Ovary (tissue), 10 donors: ENCODE measurements around the gene IER2. TPM values are rescaled to one million over a fixed set of nuclear protein-coding genes. Genes with fewer than 3 reads are reported as not detected.

Experiments
- DNase-seq, 5 donors: peaks; one replicate each; pipeline ENCODE4 v3.0.0-alpha.2; 2019 to 2020
- H3K27ac ChIP-seq, 2 donors: fragments of 200-600 bp; one replicate each; pipeline versions ENCODE4 v1.5.1 to v1.8.0; 2019 to 2022
- H3K27me3 ChIP-seq: fragments of 200-600 bp; one replicate; pipeline ENCODE4 v1.8.0; 2022
- H3K36me3 ChIP-seq: fragments of 200-600 bp; sonication (generic); one replicate; pipeline ENCODE4 v1.5.1; 2019
- H3K4me1 ChIP-seq: one replicate; pipeline ENCODE4 v1.8.1; 2013; ENCODE audit warnings: mild to moderate bottlenecking, moderate library complexity; ENCODE audit not compliant: insufficient read depth
- H3K4me3 ChIP-seq: fragments of 200-600 bp; sonication (generic); one replicate; pipeline ENCODE4 v1.5.1; 2017
- H3K9me3 ChIP-seq, 2 donors: fragments of 200-600 bp in 1 of 2; sonication (generic) in 1 of 2; one replicate each; pipeline versions ENCODE4 v1.5.1 to v1.8.1; 2013 to 2019; ENCODE audit warnings: mild to moderate bottlenecking in 1 of 2, moderate library complexity in 1 of 2
- EP300 ChIP-seq: sonication (generic); formaldehyde crosslinking; IDR thresholded peaks from one replicate; pipeline ENCODE4 v1.6.1; 2017; ENCODE audit warnings: antibody characterized with exemption
- POLR2A ChIP-seq: fragments of 450-650 bp; IDR thresholded peaks from one replicate; pipeline ENCODE4 v1.6.1; 2017; ENCODE audit warnings: antibody characterized with exemption, mild to moderate bottlenecking, moderate library complexity
- WGBS, 3 donors: extraction: QIAGEN DNeasy Blood & Tissue Kit in 1 of 3; methylation state at CpG; one replicate each; pipeline versions ENCODE4 v1.1.5 to v1.1.7; 2013 to 2017; 5-methylcytosine and 5-hydroxymethylcytosine counted together
- intact Hi-C, 4 donors: fragments of 100-400 bp; cut with DNase I; formaldehyde crosslinking; loops; one replicate each; pipeline versions ENCODE4 v1.11.0 to v1.15.1; 2022 to 2023
- long read RNA-seq, 3 donors: library from polyadenylated mRNA in 2 of 3; unstranded in 2 of 3; transcript quantifications; one replicate each; pipeline ENCODE4 v2.0.0 and lab custom pipeline, GENCODE V29; 2021 to 2026
- polyA plus RNA-seq, 2 donors: library from polyadenylated mRNA; stranded (reverse); fragments of 200-250 nt in 1 of 2; fragments of 350-450 nt in 1 of 2; fragmentation: Illumina TruSeq in 1 of 2; extraction: RNeasy Lipid Tissue Mini Kit (QIAGEN cat#74804) in 1 of 2; gene quantifications; one replicate each; pipeline ENCODE4 v1.2.3, GENCODE V29; 2013 to 2014
- total RNA-seq, 7 donors: library from RNA; depleted of rRNA in 2 of 7; stranded (reverse); fragments of >200 nt in 2 of 7; fragmentation: NEBNext Ultra II Directional in 3 of 7; extraction: Animal tissue kit (Norgen Biotek cat#: 25700) in 3 of 7; gene quantifications; one replicate each; pipeline versions ENCODE4 v1.1.0 to v1.2.4, GENCODE V29; 2016 to 2023
- TF ChIP-seq, protein P1 (sequence below), 3 donors: fragments of 450-650 bp in 2 of 3; fragments of 200-600 bp in 1 of 3; IDR thresholded peaks; one replicate each; pipeline versions ENCODE4 v1.5.1 to v1.8.0; 2016 to 2022; ENCODE audit warnings: antibody characterized with exemption in 3 of 3, mild to moderate bottlenecking in 1 of 3
- donor health status: DM: no; HTN: no; CAD: no; lungs with moderate emphysema.
- donor health status: DM: no; HTN: no; CAD: no.
- donor health status: Bipolar disorder and iron deficiency.
- donor health status: DM: yes; HTN: yes; CAD: no.
- donor health status: DM: no; HTN: no; CAD: no.
- donor health status: DM: yes; HTN: yes; CAD: no.

IER2 gene, protein sequence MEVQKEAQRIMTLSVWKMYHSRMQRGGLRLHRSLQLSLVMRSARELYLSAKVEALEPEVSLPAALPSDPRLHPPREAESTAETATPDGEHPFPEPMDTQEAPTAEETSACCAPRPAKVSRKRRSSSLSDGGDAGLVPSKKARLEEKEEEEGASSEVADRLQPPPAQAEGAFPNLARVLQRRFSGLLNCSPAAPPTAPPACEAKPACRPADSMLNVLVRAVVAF
- total RNA-seq: 100 to 1,000 TPM in 3 of 7 donors, 10 to 100 TPM in 4; 55.3 to 301 (median 82.8) TPM
- 10 to 100 TPM; 47.4 to 64.4 TPM for polyA plus RNA-seq
- long read RNA-seq, donor 1, transcript IER2-203 (1 exons, 2,934 nt): major isoform, 148 of 155 reads
- long read RNA-seq, donor 1, partial matches to known transcripts: 0 of 155 reads
- long read RNA-seq, donor 1, other reads (novel, unspliced or antisense): 3 of 155 reads
- long read RNA-seq, donor 2, transcript IER2-203 (1 exons, 2,934 nt): major isoform, 66 of 66 reads
- long read RNA-seq, donor 2, partial matches to known transcripts: 0 of 66 reads
- long read RNA-seq, donor 2, other reads (novel, unspliced or antisense): 0 of 66 reads
- long read RNA-seq, donor 3, transcript IER2-203 (1 exons, 2,934 nt): major isoform, 164 of 165 reads
- long read RNA-seq, donor 3, partial matches to known transcripts: 0 of 165 reads
- long read RNA-seq, donor 3, other reads (novel, unspliced or antisense): 1 of 165 reads

DNA sequence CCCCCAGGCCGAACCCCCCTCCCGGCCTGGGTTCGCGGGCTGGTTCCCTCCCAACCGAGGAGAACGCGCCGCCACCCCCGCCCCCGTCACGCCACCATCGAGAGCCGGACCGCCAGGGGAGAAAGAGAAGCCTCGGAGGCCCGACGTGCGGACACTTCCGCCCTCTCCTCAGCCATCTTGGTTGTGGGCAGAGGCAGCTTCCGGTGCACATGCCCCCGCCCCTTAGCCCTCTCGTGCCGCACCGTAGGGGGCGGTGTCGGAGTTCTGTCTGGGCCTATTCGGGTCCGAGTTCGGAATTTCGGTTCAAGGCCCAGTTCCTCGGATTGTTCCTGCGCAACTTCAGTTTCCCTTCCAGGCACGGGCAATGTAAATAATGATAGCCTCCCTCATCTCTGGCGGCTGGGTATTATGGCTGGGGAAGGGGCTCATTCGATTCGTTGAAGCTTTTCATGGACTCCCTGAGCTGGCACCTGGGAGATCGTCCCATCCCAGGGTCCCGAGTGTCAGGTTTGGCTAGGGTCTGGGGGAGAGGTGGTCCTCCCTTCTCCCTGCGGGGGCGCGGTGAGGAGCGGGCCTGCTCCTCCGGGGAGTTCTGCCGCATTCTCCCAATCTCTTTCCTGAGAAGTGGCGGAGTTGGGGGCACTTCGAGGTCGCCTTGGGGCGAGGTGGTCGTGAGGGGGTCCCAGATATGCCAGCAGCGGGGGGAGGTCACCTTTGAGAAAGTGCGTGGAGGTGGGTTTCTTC, at the start of gene IER2, which contains the start of gene STX10:
Gene IER2 (plus strand): TSS at position 225 of the 744 bp plus-strand sequence. CDS start 2,776 bp downstream, outside the sequence.
Gene STX10 (minus strand): TSS at position 189 of the 744 bp plus-strand sequence. CDS start 202 bp downstream, outside the sequence.
- H3K27ac ChIP-seq: peak within 1 kb of the TSS; percentile 94 to 96
- H3K27me3 ChIP-seq: no peaks in the 10 kb centered on the region
- DNase-seq: peak; percentile 96 to 97 (median 97)
- WGBS, 3 donors: 0 to 1% (median 0%) methylated on average over 51 of the region's 51 CpGs
- H3K36me3 ChIP-seq: no peaks in the 10 kb centered on the region
- TF ChIP-seq, protein P1, sequence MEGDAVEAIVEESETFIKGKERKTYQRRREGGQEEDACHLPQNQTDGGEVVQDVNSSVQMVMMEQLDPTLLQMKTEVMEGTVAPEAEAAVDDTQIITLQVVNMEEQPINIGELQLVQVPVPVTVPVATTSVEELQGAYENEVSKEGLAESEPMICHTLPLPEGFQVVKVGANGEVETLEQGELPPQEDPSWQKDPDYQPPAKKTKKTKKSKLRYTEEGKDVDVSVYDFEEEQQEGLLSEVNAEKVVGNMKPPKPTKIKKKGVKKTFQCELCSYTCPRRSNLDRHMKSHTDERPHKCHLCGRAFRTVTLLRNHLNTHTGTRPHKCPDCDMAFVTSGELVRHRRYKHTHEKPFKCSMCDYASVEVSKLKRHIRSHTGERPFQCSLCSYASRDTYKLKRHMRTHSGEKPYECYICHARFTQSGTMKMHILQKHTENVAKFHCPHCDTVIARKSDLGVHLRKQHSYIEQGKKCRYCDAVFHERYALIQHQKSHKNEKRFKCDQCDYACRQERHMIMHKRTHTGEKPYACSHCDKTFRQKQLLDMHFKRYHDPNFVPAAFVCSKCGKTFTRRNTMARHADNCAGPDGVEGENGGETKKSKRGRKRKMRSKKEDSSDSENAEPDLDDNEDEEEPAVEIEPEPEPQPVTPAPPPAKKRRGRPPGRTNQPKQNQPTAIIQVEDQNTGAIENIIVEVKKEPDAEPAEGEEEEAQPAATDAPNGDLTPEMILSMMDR (IDR thresholded peaks at IDR 0.05): peak; percentile 62 to 73 (median 72)
- TF ChIP-seq POLR2A: peak; percentile 93
- TF ChIP-seq EP300: peak; percentile 7
- H3K4me3 ChIP-seq: peak within 1 kb of the TSS; percentile 87
- no peaks in the 10 kb centered on the region for H3K9me3 ChIP-seq
- intact Hi-C loops: loop anchor here in 1 of 4 donors (5.0 kb wide), 1 partner anchor 53 kb away; no protein-coding TSS in a partner anchor
- peaks cover 9% of the 10 kb centered on the region for H3K4me1 ChIP-seq

DNA sequence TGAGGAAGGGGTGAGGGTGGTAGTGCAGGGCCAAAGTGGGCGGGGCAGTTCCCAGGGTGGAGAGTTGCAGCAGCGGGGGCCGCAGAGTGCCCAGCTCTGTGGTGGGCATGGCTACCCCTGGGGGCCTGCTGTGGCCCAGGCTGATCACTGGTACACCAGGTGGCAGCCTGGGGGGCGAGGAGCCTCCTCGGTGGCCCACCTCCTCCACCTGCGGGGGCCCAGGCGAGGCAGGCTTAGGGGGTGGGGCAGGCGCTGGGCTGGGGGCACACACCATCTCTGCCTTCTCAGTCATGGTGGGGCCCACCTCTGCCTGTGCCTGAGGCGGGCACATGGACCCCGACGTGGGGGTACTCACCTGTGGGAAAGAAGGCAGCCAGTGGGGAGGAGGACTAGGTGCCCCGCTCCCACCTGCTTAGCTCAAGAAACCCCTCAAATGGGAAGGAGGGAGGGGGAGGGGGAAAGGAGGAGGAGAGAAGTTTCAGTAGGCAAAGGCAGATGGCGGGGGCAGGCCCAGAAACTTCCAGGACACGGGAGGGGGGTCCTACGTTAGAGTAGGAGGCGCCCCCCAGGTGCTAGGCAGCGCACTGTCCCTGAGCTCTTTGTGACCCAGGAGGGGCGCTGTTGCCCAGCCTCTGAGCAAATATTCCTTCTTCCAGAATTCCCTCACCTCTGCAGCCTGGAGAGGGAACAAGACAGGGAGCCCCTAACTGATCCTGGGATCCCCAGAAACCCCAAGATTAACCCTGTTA, 49.2 kb upstream of the IER2 start:
- peak in 2 of 5 donors; percentile 39 to 46 for DNase-seq
- intact Hi-C loops: loop anchor here in 1 of 4 donors (5.0 kb wide), 1 partner anchor 39 kb away; no protein-coding TSS in a partner anchor
- TF ChIP-seq EP300: no peak
- TF ChIP-seq POLR2A: no peak
- no peaks in the 10 kb centered on the region for H3K36me3 ChIP-seq
- H3K4me1 ChIP-seq: peaks cover 9% of the 10 kb centered on the region
- no peaks in the 10 kb centered on the region for H3K27me3 ChIP-seq
- H3K27ac ChIP-seq: no peak overlapping the region
- no peaks in the 10 kb centered on the region for H3K9me3 ChIP-seq
- no peak overlapping the region for H3K4me3 ChIP-seq
- 71 to 79% (median 73%) methylated on average over 17 to 18 of the region's 18 CpGs for WGBS, 3 donors

DNA sequence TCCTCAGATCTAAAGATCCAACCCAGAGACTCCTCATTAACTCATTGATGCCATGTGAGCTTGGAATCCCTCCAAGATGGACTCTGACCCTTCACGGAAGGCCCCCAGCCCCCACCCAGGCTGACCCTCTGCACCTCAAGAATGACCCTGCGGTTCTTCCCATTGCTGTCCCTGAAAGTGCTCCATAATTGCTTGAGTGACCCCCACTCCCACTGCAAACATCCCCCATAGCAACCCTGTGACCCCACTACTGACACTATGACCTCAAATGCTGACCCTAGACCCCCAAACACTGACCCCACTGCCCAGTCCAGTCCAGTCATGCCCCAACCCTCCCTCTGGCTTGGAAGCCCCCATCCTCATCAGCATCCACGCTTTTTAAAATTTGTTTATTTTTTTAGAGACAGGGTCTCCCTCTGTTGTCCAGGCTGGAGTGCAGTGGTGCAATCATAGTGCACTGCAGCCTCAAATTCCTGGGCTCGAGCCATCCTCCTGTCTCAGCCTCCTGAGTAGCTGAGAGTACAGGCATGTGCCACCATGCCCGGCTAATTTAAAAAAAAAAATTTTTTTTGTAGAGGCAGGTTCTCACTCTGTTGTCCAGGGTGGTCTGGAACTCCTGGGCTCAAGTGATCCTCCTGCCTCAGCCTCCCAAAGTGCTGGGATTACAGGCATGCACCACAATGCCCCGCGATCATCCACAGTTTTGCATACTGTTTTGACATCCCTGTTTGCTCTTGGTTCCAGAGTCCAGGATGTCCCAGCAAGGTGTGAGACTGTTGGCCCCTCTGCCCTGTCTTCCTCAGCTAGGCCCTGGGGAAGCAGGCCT, 48.4 kb upstream of the IER2 start:
- Histone ChIP-seq H3K36me3 (no peaks in the 10 kb centered on the region), H3K4me3 (peak overlapping the region; percentile 33), H3K27ac (peak overlapping the region; percentile 39 to 66), H3K9me3 (no peaks in the 10 kb centered on the region), H3K27me3 (no peaks in the 10 kb centered on the region), H3K4me1 (peaks cover 9% of the 10 kb centered on the region)
- TF ChIP-seq EP300 (no peak), POLR2A (no peak)
- TF ChIP-seq, protein P1 (IDR thresholded peaks at IDR 0.05): no peak
- peak in 2 of 5 donors; percentile 19 to 38 for DNase-seq
- WGBS, 3 donors: 79 to 86% (median 79%) methylated on average over 7 of the region's 7 CpGs
- intact Hi-C loops: loop anchor here in 1 of 4 donors (5.0 kb wide), 1 partner anchor 40 kb away; no protein-coding TSS in a partner anchor

DNA sequence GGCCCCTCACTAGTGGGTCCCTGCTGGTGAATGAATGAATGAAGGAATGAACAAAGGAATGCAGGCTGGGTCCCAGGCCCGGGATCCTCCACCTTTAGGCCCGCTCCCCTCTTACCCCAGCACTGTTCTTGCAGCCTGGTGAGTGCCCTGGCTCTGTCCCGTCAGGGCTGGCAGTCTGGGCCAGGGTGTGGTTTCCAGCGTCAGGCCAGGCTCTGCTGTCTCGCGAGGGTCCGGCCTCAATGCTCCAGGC, 47.9 kb upstream of the IER2 start:
- no peak for TF ChIP-seq EP300
- TF ChIP-seq POLR2A: no peak
- TF ChIP-seq, protein P1 (IDR thresholded peaks at IDR 0.05): no peak
- H3K36me3 ChIP-seq: no peaks in the 10 kb centered on the region
- intact Hi-C loops: loop anchor here in 1 of 4 donors (5.0 kb wide), 1 partner anchor 40 kb away; no protein-coding TSS in a partner anchor
- H3K27ac ChIP-seq: peak overlapping the region; percentile 39 to 66
- H3K9me3 ChIP-seq: no peaks in the 10 kb centered on the region
- H3K27me3 ChIP-seq: no peaks in the 10 kb centered on the region
- H3K4me3 ChIP-seq: peak overlapping the region; percentile 33
- DNase-seq: no peak
- peaks cover 9% of the 10 kb centered on the region for H3K4me1 ChIP-seq
- WGBS, 3 donors: 8 to 15% (median 12%) methylated on average over 5 to 7 of the region's 7 CpGs
